Glutamatergic neuron (in vitro differentiated cells): ENCODE data around the gene POLD1. TPM values are rescaled to one million over a fixed set of nuclear protein-coding genes. Genes with fewer than 3 reads are reported as not detected.

Experiments used
- DNase-seq: peaks from one replicate; pipeline ENCODE4 v3.0.0; 2022
- H3K27ac Mint-ChIP-seq: one replicate; pipeline ENCODE4 v1.8.0; 2020; ENCODE audit warnings: mild to moderate bottlenecking, mixed read lengths, inconsistent platforms; ENCODE audit not compliant: unreplicated experiment
- H3K27me3 Mint-ChIP-seq: one replicate; pipeline ENCODE4 v1.8.0; 2020; ENCODE audit warnings: mild to moderate bottlenecking, moderate library complexity, mixed read lengths, inconsistent platforms; ENCODE audit not compliant: unreplicated experiment
- H3K36me3 Mint-ChIP-seq: one replicate; pipeline ENCODE4 v1.8.0; 2020; ENCODE audit warnings: mild to moderate bottlenecking, mixed read lengths, inconsistent platforms; ENCODE audit not compliant: unreplicated experiment
- H3K4me1 Mint-ChIP-seq: one replicate; pipeline ENCODE4 v1.8.0; 2020; ENCODE audit warnings: mild to moderate bottlenecking, low read depth, mixed read lengths, inconsistent platforms; ENCODE audit not compliant: unreplicated experiment
- H3K4me3 Mint-ChIP-seq: one replicate; pipeline ENCODE4 v1.8.0; 2020; ENCODE audit warnings: mild to moderate bottlenecking, mixed read lengths, inconsistent platforms; ENCODE audit not compliant: unreplicated experiment
- H3K9me3 Mint-ChIP-seq: one replicate; pipeline ENCODE4 v1.8.0; 2020; ENCODE audit warnings: mild to moderate bottlenecking, moderate library complexity, mixed read lengths, inconsistent platforms; ENCODE audit not compliant: unreplicated experiment
- CTCF ChIP-seq: fragments of 200-600 bp; sonication (generic); IDR thresholded peaks from one replicate; pipeline ENCODE4 v1.5.0; 2021; ENCODE audit not compliant: partially characterized antibody, unreplicated experiment
- total RNA-seq: library from RNA; stranded (reverse); fragmentation: NEBNext Ultra II Directional; extraction: Animal tissue kit (Norgen Biotek cat#: 25700); gene quantifications from one replicate; pipeline ENCODE4 v1.2.1, GENCODE V29; 2021; ENCODE audit not compliant: unreplicated experiment

The POLD1 gene
- total RNA-seq, 1 donor from 2014 or later, result 38.9 TPM

- Mint-ChIP-seq H3K27ac (no peak overlapping the region), H3K4me3 (no peak overlapping the region), H3K4me1 (peaks cover 2% of the 10 kb centered on the region), H3K36me3 (peaks cover 4% of the 10 kb centered on the region), H3K9me3 (peaks cover 3% of the 10 kb centered on the region), H3K27me3 (peaks cover 6% of the 10 kb centered on the region)
- no peak for TF ChIP-seq CTCF
- DNase-seq, result no peak
These were observed 5.8 kb upstream of the POLD1 start for GRCh38 chr19:50378169-50378862.

GRCh38 chr19:50378863-50379236, 5.3 kb upstream of the POLD1 start:
- H3K36me3 Mint-ChIP-seq, result peaks cover 4% of the 10 kb centered on the region
- H3K4me3 Mint-ChIP-seq, result no peak overlapping the region
- no peak overlapping the region for H3K27ac Mint-ChIP-seq
- peaks cover 6% of the 10 kb centered on the region for H3K9me3 Mint-ChIP-seq
- H3K4me1 Mint-ChIP-seq, result peaks cover 6% of the 10 kb centered on the region
- TF ChIP-seq CTCF, result no peak
- no peak for DNase-seq
- peaks cover 9% of the 10 kb centered on the region for H3K27me3 Mint-ChIP-seq

- TF ChIP-seq CTCF, result no peak
- Mint-ChIP-seq H3K9me3 (peaks cover 8% of the 10 kb centered on the region), H3K4me1 (peaks cover 6% of the 10 kb centered on the region), H3K27ac (no peak overlapping the region), H3K4me3 (no peak overlapping the region), H3K27me3 (peaks cover 11% of the 10 kb centered on the region), H3K36me3 (peaks cover 4% of the 10 kb centered on the region)
- DNase-seq, result no peak
These were observed 4.5 kb upstream of the POLD1 start for GRCh38 chr19:50379602-50380001.

- peaks cover 12% of the 10 kb centered on the region for H3K9me3 Mint-ChIP-seq
- no peak for DNase-seq
- H3K4me1 Mint-ChIP-seq, result peaks cover 12% of the 10 kb centered on the region
- TF ChIP-seq CTCF, result no peak
- peaks cover 4% of the 10 kb centered on the region for H3K36me3 Mint-ChIP-seq
- no peak overlapping the region for H3K27ac Mint-ChIP-seq
- no peak overlapping the region for H3K4me3 Mint-ChIP-seq
- peaks cover 14% of the 10 kb centered on the region for H3K27me3 Mint-ChIP-seq
These were observed 4.0 kb upstream of the POLD1 start for GRCh38 chr19:50380137-50380536.

GRCh38 chr19:50380751-50381151, 3.4 kb upstream of the POLD1 start:
- no peak for DNase-seq
- no peak overlapping the region for H3K4me3 Mint-ChIP-seq
- peaks cover 12% of the 10 kb centered on the region for H3K9me3 Mint-ChIP-seq
- TF ChIP-seq CTCF, result no peak
- peak overlapping the region; percentile 64 for H3K27ac Mint-ChIP-seq
- H3K27me3 Mint-ChIP-seq, result peaks cover 15% of the 10 kb centered on the region
- peaks cover 13% of the 10 kb centered on the region for H3K4me1 Mint-ChIP-seq
- peaks cover 4% of the 10 kb centered on the region for H3K36me3 Mint-ChIP-seq
